GM18861 (cell line): Measurements from ENCODE around the gene ATXN7L3.
"Not testable (repeated sequence)": the region's sequence is repeated elsewhere in the genome, so short reads cannot be mapped to it uniquely, and the experiment has no call there.

ENCODE experiments used
- ATAC-seq: cut with Tn5 transposase; IDR thresholded peaks from one replicate; pipeline ENCODE4 v1.9.1; 2021; ENCODE audit not compliant: unreplicated experiment

The ATXN7L3 gene

DNA sequence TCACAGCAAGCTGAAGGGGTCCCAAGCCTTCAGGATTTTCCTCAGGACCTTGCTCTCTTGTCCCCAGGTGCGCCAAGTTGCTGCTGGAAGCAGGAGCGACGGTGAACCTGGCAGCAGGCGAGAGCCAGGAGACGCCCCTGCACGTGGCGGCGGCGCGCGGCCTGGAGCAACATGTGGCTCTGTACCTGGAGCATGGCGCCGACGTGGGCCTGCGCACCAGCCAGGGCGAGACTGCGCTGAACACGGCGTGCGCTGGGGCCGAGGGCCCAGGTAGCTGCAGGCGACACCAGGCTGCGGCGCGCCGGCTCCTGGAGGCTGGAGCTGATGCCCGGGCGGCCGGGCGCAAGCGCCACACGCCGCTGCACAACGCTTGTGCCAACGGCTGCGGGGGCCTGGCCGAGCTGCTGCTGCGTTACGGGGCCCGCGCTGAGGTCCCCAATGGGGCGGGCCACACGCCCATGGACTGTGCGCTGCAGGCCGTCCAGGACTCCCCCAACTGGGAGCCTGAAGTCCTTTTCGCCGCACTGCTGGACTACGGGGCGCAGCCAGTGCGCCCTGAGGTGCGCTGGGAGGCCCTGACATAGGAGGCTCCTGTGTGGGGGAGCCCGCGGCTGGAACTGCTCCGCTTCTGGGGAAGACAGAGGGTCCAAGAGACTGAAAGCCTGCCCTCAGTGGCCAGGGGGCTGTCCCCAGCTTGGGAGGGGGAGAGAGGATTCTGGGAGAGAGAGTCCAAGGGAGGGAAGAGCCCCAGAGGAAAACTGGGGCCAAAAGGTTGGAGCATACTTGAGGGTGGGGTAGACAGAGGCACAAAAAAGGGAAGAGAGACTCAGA is 22.8 kb downstream of the ATXN7L3 start:
- ATAC-seq: no peak

DNA sequence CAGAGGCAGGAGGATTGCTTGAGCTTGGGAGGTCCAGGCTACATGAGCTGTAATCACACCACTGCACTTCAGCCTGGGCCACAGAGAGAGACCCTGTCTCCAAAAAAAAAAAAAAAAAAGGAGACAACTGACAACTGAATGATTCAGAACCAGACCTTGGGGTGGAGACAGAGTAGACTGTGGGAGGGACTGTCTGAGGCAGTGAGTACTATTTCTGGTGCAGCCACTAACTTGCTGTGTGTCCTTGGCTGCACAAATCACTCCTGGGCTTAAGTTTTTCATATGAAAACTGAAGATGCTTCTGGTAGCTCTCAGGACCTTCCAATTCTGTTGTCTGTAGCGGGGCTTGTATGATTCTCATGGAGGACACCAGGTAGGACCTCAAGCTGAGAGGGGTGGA is 23.4 kb downstream of the ATXN7L3 start:
- ATAC-seq: no peak

DNA sequence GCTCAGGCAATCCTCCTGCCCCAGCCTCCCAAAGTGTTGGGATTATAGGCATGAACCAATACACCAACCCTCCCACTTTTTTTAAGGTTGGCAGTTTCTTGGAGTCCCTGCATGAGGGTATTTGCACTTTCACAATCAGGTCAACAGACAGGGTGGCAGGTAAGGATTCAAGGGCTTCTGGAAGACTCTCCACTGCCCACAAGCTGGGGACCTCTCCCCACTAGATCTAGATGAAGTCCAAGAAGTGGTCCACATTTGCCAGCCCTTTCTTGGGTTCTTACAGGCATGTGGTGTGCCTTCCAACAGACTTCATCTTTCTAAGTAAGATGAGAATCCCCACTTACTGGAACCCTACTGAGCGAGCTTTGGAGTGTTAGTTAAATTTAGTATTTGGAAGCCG is 25.3 kb downstream of the ATXN7L3 start:
- ATAC-seq: no peak

DNA sequence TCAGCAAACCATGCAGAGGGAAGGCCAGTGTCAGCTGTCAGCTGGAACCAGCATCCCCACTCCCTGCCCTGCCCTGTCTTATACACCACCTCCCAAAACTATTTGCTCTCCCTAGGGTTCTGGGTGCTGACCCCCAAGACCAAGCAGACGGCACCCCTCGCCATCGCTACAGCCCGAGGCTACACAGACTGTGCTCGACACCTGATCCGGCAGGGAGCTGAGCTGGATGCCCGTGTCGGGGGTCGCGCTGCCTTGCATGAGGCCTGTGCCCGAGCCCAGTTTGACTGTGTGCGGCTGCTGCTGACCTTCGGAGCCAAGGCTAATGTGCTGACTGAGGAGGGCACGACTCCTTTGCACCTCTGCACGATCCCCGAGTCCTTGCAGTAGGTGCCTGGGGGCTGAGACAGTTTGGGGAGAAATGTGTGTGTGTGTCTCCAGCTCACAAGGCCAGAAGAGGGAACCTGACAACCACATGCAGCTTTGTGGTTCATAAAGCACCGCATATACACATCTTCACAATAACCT is 27.7 kb downstream of the ATXN7L3 start:
- no peak for ATAC-seq

DNA sequence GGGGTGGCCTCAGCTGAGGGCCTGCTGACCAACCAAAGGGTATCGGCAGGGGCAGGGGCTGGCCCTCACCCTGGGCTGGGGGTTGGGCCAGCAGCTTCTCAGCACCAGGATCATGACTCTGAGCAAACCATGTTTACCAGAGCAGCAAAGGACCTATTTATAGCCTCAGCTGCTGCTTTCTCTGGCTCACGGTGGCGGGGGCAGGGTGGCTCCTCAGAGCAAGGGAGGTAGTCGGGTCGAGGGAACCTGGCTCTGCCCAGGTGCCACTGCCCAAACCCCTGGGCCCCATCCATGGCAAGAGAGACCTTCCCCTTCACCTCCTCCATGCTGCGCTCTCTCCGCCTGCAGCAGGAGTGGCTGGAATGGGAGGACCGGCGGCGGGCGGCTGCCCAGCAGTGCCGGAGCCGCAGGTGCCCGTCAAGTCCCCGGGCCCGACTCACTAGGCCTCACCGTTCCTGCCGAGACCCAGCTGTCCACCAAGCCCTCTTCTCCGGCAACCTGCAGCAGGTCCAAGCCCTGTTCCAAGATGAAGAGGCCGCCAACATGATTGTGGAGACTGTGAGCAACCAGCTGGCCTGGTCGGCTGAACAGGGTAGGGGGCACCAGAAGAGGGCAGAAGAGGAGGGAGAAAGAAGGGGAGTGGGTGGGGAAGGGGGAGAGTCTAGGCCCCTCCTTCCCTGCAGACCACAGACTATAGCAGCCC is 29.0 kb downstream of the ATXN7L3 start, which contains the start of gene ASB16:
ASB16 (plus strand) TSS at position 206 of the 703 bp plus-strand sequence; CDS start at position 292, 86 bp downstream.
- ATAC-seq: no peak

DNA sequence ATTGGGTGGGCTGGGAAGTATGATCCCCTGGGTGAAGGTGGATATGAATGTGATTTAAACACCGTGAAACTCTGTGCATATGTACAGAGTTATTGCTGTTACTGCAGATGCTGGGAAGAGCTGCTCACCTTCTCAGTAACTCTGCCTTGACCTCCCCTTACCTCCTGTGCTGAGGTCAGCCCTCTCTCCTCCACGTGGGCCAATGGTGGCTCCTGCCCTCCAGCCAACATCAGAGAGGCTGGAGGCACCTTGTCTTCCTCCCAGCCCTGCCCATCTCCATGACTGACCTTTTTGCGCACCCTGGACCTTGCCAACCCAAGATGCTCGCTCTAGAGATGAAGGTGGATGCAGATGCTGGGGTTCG is 29.6 kb downstream of the ATXN7L3 start:
- no peak for ATAC-seq

DNA sequence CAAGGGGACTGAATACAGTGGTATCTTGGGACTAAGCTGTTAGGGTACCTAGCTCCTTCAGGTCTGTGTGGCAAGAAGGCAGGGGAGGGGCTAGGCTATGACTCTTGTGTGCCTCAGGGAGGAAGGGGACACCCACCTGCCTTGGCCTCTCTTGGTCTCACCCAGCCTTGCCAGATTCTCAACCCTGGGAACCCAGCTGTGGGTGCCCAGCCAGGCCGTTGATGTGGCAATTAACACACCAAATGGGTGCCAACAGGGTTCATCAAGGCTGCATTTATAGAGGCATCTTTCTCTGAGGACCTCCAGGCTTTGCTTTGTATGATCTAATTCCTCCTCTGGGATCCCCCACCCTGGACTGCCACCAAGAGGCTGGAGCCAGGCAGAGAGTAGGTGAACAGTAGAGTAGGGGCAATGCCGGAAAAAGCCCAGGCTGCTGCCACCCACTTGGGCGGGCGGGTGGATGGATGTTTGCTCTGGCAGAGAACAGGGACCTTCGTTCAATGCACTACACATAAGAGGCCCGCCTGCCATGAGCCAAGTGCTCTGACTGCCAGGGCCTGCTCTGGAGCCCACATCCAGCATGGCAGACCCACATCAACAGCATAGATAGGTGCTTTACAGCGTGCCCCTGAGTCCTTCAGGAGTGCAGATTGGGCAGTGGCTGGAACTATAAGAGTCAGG is 32.4 kb downstream of the ATXN7L3 start:
- no peak for ATAC-seq

DNA sequence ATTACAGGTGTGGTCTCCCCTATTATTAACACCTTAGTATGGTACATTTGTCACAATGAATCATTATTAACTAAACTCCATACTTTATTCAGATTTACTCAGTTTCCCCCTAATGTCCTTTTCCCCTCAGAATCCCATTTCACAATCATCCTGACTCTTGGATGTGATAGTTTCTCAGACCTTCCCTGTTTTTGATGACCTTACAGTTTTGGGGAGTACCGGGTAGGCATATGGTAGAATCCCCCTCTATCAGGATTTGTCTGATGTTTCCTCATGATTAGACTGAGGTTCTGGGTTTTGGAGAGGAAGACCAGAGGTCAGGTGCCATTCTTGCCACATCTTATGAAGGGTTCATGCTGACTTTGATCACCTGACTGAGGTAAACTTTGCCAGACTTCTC is 35.2 kb downstream of the ATXN7L3 start:
- ATAC-seq: no peak

DNA sequence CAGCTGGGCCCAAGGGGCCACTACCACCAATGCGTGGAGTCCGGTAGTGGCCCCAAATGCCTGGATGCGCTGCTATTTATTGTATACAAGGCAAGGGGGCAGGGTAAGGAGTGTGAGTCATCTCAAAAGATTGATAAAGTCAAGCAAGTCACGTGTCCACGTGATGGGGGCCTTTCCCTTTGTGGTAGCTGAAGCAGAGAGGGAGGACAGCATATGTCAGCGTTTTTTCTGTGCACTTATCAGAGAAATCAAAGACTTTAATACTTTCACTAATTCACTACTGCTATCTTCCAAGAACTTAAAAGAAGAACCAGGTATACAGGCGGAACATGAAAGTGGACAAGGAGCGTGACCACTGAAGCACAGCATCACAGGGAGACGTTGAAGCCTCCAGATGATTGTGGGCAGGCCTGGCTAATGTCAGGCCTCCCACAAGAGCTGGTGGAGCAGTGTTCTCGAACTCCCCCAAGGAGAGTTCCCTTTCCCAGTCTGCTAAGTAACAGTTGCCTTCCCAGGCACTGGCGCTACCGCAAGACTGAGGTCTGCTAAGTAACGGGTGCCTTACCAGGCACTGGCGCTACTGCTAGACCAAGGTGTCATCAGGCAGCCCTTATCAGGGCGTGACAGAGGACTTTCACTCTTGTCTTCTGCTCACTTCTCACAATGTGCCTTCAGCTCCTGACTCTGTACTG is 40.0 kb downstream of the ATXN7L3 start:
- ATAC-seq: no peak

DNA sequence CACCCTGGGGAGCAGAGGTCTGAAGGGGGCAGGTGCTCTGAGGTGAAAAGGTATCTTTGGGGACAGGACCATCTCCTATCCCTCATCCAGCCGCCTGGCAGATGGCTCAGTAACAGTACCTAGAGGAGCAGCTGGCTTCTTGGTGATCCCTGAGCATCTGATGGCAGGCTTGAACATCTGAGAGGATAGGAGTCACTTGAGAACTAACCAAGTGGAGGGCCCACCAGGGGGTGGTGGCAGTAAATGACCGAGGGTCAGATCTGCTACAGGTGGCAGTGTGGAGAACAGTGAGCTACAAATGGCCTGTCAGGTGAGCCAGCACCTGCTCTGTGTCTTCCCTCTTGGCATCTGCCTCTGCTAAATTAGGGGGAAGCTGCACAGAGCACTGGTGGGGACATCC is 44.2 kb downstream of the ATXN7L3 start:
- ATAC-seq: no peak

DNA sequence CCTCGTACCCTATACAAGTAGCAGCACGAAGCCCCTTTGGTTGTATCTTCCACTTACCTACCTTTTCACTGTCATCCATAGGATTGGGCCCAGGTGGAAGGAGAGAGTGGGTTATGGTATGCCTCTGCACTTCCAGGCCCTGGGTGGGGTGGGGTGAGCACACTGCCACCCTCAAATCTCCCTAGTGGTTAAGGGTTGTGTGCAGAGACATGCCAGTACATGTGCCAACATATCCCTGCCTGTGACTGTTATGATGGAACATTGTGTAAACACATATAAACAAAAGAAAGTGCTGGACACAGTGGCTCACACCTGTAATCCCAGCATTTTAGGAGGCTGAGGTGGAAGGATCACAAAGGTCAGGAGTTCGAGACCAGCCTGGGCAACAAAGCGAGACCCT is 46.8 kb downstream of the ATXN7L3 start:
- no peak for ATAC-seq

DNA sequence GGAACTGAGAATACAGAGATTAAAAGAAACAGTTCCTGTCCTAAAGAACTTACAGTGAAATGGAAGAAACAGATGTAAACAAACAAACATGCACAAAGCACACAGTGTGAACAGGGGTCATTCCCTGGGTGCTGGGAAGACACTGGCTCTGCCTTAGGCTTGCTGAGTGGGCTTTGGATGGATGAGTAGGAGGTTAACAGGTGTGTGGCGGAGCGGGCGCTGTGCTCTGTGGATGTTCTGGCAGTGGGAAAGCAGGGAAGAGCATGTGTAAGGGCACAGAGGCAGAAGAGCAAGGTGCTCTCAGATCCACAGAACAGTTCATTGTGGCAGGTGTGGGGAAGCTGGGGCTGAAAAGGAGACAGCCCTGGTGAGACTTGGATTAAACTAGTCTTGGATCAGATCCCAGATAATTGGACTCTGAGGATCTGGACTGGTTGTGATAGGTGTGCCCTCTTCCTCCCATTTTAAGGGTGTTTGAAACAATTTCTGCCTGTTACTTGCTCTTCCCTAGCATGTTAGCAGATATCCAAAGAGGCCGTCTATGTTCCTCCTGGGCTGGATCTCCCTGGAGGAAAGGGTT is 49.8 kb downstream of the ATXN7L3 start:
- ATAC-seq: no peak

DNA sequence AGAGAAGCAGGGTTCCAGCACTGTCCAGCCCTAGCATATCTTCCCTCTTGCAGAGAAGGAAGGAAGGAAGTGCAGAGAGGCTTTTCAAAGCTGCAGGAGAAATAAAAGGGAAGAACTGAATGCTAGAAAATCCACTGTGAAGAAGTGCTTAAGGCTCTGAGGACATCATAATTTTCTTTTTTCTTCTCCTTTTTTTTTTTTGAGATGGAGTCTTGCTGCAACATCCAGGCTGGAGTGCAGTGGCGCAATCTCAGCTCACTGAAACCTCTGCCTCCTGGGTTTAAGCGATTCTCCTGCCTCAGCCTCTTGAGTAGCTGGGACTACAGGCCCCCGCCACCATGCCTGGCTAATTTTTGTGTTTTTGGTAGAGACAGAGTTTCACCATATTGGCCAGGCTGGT is 50.6 kb downstream of the ATXN7L3 start:
- ATAC-seq: not testable (repeated sequence)

DNA sequence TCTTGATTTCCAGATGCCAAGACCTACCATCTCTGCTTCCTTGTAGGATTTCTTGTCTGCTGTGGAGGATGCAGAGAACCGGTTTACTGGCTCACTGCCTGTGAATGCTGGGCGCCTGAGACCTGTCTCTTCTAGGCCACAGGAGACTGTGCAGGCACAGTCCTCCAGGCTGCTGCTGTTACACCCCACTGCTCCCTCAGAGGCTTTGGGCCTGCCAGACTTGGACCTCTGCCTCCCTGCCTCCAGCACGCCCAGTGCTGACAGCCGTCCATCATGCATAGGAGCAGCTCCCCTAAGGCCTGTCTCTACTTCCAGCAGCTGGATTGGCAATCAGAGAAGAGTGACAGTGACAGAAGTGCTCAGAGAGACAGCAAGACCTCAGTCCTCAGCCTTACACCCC is 51.9 kb downstream of the ATXN7L3 start:
- ATAC-seq: no peak

DNA sequence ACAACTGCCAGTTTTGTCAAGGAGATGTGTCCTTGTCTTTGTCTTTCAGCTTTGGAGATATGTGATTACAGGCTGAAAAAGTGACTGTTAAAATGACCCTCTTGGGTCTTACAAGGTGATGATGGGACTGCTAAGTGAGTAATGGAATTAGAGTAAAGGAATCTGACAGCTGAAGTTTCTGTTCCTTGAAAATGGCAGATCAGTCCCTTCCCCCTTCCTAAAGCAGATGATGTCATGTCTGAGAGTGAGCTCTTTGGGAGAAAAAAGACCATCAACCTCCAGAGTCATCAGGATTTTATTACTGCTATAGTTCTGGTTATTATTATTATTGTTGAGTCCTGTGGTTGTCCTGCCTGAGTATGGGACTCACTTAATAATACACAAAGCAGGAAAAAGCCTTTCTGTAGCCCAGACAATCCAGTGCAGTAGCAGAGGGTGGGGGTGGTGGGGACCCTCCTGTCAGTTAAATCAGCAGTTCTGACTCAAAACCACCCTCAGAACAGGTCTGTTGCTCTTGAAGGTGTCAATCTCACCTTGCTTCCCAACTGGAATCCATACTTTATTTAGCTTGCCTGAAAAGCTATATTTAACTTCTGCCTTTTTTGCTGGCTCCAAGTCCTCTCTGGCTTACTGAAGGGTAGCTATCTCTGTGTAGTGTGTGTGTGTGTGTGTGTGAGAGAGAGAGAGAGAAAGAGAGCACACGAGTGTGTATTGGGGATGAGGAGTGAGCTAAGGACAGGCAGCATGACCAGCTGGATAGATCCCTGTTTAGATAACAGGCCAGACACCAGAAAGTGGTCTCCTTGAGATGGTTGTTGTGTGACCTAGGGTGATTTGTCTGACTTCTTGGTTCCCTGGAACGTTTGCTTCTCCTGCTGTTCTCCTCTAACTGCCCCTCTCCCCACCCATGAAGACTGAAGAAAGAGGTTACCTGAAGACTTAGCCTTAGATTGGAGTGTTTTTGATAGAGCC is 53.0 kb downstream of the ATXN7L3 start:
- ATAC-seq: no peak

DNA sequence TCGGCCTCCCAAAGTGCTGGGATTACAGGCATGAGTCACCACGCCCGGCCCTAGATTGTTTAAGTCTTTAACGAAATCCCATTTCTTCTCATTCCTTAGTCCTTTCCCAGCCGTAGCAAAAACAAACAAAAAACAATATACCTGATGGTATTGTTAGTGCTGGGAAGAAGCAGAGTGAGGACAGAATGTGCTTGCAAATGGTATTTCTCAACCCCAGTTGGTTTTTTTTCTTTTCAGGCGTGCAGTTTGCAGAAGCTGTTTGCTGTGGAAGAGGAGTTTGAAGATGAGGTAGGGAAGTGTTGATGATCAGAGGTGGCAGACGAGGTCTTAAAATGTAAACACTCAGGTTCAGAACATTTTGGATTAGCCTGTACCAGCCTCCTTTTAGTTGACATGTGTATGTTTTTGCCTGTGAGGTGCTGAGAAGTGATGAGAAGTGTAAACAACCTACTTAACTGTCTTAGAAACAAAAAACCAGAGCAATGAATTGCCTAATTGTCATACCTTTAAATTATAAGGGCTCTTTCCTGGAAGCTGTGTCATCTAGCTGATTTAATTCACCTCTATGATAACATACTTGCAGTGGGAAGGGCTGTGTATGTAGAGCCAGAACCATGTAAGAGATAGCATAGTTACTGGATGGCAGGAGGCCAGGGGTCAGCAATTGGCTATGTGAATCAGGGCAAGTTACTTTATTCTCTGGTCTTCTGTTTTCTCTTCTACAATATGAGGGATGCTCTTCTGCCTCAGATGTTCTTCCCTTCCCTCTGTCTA is 54.5 kb downstream of the ATXN7L3 start:
- no peak for ATAC-seq

DNA sequence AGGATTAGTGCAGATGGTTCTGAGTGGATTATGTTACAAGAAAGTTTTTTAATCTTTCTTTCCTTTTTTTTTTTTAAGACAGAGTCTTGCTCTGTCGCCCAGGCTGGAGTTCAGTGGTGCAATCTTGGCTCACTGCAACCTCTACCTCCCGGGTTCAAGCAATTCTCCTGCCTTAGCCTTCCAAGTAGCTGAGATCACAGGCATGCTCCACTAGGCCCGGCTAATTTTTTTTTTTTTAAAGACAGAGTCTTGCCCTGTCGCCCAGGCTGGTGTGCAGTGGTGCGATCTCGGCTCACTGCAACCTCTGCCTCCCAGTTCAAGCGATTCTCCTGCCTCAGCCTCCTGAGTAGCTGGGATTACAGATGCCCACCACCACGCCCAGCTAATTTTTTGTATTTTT is 55.8 kb downstream of the ATXN7L3 start:
- not testable (repeated sequence) for ATAC-seq
